Measurements from ENCODE around the gene CHKB.

DNA sequence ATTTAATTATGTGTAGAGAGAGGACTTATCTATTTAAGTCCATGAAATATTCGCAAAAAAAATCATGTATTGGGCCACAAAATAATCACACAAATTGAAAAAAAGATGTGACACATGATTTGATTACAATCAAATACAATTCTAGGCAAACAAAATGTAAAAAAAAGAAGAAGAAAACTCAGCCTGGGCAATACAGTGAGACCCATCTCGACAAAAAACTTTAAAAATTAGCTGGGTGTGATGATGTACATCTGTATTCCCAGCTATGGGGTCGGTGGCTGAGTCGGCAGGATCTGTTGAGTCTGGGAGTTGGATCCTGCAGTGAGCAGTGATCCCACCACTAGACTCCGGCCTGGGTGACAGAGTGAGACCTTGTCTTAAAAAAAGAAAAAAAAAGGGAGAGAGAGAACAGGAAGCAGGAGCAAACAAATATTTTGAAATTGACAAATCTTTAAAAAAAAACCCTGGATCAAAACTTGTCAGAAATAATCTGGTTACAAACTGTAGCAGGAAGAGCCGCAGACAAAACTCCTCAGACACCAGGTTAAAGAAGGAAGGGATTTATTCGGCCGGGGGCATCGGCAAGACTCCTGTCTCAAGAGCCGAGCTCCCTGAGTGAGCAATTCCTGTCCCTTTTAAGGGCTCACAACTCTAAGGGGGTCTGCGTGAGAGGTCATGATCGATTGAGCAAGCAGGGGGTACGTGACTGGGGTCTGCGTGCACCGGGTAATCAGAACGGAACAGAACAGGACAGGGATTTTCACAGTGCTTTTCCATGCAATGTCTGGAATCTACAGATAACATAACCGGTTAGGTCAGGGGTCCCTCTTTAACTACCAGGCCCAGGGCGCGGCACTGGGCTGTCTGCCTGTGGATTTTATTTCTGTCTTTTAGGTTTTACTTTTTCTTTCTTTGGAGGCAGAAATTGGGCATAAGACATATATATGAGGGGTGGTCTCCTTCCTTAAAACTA lies 49.5 kb downstream of the CHKB start:
- TF ChIP-seq, protein P1, sequence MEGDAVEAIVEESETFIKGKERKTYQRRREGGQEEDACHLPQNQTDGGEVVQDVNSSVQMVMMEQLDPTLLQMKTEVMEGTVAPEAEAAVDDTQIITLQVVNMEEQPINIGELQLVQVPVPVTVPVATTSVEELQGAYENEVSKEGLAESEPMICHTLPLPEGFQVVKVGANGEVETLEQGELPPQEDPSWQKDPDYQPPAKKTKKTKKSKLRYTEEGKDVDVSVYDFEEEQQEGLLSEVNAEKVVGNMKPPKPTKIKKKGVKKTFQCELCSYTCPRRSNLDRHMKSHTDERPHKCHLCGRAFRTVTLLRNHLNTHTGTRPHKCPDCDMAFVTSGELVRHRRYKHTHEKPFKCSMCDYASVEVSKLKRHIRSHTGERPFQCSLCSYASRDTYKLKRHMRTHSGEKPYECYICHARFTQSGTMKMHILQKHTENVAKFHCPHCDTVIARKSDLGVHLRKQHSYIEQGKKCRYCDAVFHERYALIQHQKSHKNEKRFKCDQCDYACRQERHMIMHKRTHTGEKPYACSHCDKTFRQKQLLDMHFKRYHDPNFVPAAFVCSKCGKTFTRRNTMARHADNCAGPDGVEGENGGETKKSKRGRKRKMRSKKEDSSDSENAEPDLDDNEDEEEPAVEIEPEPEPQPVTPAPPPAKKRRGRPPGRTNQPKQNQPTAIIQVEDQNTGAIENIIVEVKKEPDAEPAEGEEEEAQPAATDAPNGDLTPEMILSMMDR (IDR thresholded peaks at IDR 0.05), result no peak
- TF ChIP-seq POLR2A (IDR thresholded peaks at IDR 0.05; ENCODE audit: low read depth), result no peak

All from esophagus muscularis mucosa (tissue), 3 donors.